HG02610 (cell line): ENCODE measurements around the gene TPK1.

Source experiments
- ATAC-seq: cut with Tn5 transposase; IDR thresholded peaks from one replicate; pipeline ENCODE4 v1.9.1; 2021; ENCODE audit warnings: mild to moderate bottlenecking, moderate library complexity; ENCODE audit not compliant: unreplicated experiment

Gene TPK1

GRCh38 chr7:144546782-144547181 lies 289.1 kb downstream of the TPK1 start:
- ATAC-seq, result no peak

- ATAC-seq, result no peak
Observed at GRCh38 chr7:144545330-144545729, 290.5 kb downstream of the TPK1 start.

- ATAC-seq, result no peak
Observed at GRCh38 chr7:144534655-144535395, 301.0 kb downstream of the TPK1 start.

GRCh38 chr7:144534196-144534595 lies 301.7 kb downstream of the TPK1 start:
- ATAC-seq, result no peak

GRCh38 chr7:144531181-144531580 lies 304.7 kb downstream of the TPK1 start:
- no peak for ATAC-seq

- peak; percentile 100 for ATAC-seq
Observed at GRCh38 chr7:144529269-144529926, 306.5 kb downstream of the TPK1 start.

GRCh38 chr7:144528536-144529045 lies 307.3 kb downstream of the TPK1 start:
- ATAC-seq, result no peak

GRCh38 chr7:144527051-144527471 lies 308.8 kb downstream of the TPK1 start:
- no peak for ATAC-seq

- no peak for ATAC-seq
Observed at GRCh38 chr7:144525956-144526355, 309.9 kb downstream of the TPK1 start.

- ATAC-seq, result no peak
Observed at GRCh38 chr7:144524271-144524670, 311.6 kb downstream of the TPK1 start.

GRCh38 chr7:144523621-144524020 lies 312.2 kb downstream of the TPK1 start:
- no peak for ATAC-seq

GRCh38 chr7:144519925-144520324 lies 315.9 kb downstream of the TPK1 start:
- ATAC-seq, result no peak

- no peak for ATAC-seq
Observed at GRCh38 chr7:144518360-144518759, 317.5 kb downstream of the TPK1 start.

GRCh38 chr7:144517749-144518148 lies 318.1 kb downstream of the TPK1 start:
- no peak for ATAC-seq

- no peak for ATAC-seq
Observed at GRCh38 chr7:144516729-144517525, 318.9 kb downstream of the TPK1 start.

- no peak for ATAC-seq
Observed at GRCh38 chr7:144513334-144513733, 322.5 kb downstream of the TPK1 start.

- no peak for ATAC-seq
Observed at GRCh38 chr7:144510621-144511020, 325.2 kb downstream of the TPK1 start.

GRCh38 chr7:144508702-144509101 lies 327.2 kb downstream of the TPK1 start:
- ATAC-seq, result peak; percentile 94

- ATAC-seq, result no peak
Observed at GRCh38 chr7:144503215-144503614, 332.6 kb downstream of the TPK1 start.

- ATAC-seq, result no peak
Observed at GRCh38 chr7:144500225-144500624, 335.6 kb downstream of the TPK1 start.

GRCh38 chr7:144497282-144497681 lies 338.6 kb downstream of the TPK1 start:
- ATAC-seq, result no peak
